NCI-H526 treated with DMSO at 0.1 percent for 48 hours (cell line): ENCODE results near the gene STPG3.

Experiments used
- DNase-seq: peaks from one replicate; lab custom pipeline; 2025; lab: John Stamatoyannopoulos, UW

Gene STPG3

DNA sequence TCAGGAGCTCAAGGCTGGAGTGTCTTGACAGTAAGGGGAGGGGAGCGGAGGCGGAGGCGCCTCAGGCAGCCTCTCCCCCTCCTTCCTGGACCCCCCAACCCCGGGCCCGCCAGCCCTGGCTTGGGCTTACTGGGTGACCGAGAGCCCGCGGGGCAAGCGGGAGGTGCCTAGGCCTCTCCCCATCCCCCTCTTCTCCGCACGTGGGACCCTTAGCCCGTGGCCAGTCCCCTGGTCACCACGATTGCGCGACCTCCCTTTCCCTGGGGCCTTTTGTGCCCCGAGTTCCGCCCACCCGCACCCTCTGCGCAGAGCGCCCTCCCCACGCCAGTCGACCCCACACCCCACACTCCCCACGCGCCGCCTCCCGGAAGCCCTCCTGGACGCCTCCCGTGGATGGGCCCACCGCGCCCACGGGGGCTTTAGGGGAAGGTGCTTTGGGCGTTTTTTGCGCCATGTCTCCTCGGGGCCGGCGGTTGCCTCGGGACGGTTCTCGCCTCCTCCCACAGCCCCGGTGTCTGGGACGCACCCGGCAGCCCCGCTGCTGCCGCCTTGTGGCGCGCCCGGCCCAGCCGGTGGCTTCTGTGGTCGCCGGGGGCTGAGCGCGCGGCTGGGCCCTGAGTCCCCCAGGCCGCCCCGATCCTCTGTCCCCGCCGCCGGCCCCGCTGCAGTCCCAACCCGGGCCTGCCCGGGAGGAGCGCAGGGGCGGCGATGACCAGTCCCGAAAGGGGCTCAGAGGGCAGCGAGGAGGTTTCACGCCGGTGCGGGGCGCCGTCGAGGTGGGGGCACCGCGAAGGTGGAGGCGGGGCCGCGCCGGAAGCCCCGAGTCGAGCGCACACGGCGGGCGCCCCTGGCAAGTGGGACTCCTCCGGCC is 29.6 kb downstream of the STPG3 start:
- no peak for DNase-seq

DNA sequence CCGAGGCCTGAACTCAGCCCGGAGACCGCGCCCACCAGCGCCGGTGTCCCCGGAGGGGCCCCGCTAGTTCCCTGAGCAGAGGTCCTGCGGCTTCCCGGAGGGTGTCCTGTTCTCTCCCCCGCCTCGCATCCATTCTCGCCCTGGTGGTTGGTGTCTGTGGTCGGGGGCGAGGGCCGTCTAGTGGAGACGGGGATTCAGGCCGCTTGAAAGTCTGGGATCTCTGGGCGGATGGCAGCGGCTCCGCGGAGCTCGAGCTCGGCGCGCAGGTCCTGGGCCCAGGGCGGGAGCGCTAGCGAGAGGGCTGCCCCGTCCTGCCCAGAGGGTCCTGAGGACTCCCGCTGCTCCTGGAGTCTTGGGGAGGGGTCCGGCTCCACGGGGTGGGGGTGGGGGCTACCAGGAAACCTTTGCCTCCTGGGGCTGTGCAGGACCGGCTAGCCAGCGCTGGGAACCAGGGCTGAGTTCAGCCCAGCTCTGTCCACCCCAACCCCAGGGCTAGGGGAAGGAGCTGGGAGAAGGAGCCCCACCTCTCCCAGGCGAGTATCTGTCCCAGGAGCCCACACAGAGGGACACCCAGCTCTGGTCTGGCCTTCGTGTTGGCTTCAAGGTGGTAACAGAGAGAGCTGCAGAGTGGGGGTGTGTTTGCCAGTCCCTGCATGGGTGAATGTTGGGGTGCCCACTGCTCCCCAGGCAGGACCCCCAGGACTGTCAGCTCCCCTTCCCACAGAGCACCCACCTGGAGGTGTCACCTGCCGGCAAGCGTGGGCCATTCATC is 30.4 kb downstream of the STPG3 start:
- no peak for DNase-seq

DNA sequence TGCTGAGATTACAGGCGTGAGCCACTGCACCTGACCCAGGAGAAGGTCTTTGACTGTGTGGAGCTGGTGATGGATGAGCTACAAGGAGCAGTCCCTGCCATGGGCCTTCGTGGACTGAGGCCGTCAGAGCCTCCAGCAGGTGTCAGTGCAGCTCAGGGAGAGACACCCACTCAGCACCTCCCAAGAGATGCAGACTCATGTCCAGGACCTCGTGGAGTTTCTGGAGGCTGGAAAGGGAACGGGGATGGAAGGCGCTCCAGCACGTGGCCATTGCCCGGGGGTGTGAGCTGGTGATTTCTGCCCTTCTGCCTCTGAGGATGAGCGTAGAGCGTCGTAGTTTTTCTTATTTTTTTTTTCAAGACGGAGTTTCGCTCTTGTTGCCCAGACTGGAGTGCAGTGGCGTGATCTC is 35.9 kb downstream of the STPG3 start:
- DNase-seq = peak; percentile 10

DNA sequence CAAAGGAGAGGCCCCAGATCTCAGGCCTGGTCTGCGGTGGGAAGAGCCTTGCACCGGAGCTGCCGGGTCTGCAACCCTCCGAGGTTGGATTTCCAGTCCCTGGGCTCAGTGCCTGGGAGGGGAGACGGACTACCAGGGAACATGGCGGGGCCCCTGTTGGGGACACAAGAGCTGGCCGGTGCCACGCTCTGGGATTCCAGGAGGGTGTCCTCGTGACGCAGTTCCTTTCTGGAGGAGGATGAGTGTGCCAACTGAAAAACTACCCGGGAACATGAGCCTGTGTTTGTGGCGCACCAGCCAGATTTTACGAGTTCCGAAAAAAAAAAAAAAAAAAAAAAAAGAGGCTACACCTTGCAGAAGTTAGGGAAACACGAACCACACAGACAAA is 42.0 kb downstream of the STPG3 start:
- no peak for DNase-seq

DNA sequence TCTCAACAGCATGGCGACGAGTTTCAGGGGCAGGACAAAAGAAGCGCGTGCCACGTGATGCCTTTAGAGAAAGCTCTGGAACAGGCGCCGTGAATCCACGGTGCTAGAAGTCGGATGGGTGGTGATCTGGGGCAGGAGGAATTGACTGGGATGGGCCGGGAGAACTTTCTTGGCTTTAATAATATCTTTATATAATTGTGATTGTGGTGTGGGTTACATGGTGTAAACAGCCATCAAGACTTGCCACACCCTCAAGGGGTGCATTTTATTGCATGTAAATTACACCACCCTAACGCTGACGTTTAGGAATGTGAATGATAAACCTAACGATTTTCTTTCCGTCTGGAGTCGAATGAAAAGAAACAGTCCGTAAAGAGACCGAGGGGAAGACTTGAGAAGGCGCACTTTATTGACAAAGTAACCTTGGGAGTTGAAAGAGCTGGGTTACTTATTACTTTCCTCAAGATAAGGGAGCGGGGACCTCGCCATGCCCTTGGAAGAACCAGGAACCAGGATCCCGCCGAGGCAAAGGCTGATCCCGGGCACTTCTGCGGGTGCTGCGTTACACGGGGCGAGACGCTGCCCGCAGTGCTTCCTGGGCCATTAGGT is 42.5 kb downstream of the STPG3 start:
- DNase-seq = no peak

DNA sequence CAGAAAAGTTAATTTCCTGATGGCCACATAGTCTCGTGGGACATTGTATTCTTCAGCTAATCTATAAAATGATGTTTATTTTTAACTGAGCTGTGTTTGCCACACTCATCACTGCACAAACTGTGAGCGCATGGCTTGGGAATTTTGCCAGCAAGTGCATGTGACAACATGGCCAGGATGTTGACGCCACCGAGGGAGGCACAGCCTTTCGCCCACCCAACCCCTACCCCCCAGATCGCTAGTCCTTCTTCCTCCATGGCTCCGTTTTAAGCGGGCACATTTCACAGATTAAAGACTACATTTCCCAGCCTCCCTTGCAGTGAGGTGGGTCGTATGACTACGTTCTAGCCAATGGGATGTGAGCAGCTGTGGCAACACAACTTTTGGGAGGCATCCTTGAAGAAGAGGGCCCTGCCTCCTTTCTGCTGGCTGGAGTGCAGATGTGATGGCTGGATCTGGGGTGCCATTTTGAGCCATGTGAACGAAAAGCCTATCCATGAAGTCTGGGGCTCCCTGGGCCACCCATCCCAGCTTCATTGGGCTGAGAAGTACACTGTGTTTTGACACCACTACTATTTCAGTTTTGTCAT is 43.1 kb downstream of the STPG3 start:
- no peak for DNase-seq

DNA sequence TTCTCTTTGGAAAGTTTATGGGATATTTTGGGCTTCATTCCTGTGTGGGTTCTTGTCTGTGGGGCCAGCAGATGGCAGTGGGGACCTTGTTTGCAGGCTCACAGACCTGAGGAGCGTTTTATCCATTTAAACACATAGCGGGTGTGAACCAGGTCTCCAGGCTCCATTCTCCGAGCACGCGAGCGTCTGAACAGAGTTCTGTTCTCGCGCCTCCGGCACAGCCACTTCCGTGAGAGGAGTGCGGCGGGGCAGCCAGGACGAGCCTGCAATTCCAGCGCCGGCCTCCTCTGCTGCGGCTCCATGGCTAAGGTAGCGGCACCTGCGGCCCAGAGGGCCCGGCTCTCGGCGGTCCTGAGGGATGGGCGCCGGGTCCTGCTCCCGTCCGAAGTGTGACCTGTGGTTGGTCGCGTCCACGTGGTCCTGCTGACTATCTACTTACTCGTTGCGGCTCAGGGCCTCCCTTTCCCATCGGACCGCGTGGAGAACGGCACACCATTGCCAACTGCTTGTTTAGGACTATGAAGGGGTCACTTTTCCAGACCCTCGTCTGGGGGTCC is 43.7 kb downstream of the STPG3 start:
- peak; percentile 16 for DNase-seq

DNA sequence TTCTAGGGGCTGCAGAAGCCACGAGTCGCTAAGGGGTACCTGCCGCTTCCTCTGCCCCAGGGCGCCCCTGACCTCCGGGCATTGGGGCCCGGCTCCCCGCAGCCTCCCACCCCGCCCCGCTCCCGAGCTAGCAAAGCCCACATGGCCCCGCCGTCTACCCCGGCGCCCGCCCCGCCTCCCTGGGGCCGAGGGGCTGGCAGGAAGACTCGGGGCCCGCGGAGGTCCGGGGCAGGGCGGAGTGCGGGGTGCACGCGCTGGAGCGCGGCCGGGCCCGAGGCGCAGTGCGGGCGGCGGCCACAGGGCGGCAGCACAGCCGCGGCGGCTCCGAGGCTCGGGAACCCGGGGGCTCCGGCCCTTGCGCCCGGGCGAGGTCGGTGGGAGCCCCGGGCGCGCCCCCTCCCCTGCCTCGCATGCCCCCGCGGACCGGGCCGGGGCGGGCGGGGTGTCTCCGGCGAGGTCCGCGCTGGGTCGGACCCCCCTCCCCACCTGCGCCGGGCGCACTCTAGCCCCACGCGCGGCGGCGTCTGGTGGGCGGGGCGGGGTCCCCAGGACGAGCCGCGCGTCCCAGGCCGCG is 44.2 kb downstream of the STPG3 start:
- DNase-seq = no peak

DNA sequence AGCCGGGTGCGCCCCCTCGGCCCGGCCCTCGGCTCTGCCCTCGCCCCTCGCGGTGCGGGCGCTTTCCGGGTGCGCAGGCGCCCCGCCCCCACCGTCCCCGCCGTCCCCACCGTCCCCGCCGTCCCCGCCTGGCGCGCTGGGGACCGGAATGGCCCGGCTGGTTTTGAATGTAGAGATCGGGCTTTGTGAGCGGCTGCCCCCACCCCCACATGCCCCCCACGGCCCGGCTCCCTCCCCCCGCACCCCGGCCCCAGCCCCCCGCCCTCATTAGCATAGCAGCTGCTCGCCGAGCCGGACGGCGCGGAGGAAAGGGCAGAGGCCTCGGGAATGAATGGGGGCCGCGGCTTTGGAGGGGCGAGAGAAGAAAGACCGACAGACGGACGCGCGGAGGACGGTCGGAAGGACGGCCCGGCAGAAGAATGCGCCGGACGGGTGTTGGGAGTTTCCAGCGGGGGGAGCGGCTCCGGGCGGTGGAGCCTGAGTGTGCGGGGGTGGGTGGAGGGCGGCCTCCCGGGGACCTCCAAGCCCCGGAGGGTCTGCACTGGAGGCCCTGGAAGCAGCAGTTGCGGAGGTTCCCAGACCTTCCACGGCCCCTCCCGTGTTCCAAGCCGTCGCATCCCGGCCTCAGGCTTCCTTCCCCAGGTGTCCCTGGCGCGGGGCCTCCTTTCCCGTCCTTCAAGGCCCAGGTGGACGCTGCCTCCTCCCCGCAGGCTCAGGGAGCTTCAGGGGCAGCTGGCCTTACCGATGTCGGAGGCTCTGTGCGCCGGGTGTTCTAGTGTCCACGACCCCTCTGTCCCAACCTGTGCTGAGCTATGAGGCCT is 45.0 kb downstream of the STPG3 start:
- no peak for DNase-seq

DNA sequence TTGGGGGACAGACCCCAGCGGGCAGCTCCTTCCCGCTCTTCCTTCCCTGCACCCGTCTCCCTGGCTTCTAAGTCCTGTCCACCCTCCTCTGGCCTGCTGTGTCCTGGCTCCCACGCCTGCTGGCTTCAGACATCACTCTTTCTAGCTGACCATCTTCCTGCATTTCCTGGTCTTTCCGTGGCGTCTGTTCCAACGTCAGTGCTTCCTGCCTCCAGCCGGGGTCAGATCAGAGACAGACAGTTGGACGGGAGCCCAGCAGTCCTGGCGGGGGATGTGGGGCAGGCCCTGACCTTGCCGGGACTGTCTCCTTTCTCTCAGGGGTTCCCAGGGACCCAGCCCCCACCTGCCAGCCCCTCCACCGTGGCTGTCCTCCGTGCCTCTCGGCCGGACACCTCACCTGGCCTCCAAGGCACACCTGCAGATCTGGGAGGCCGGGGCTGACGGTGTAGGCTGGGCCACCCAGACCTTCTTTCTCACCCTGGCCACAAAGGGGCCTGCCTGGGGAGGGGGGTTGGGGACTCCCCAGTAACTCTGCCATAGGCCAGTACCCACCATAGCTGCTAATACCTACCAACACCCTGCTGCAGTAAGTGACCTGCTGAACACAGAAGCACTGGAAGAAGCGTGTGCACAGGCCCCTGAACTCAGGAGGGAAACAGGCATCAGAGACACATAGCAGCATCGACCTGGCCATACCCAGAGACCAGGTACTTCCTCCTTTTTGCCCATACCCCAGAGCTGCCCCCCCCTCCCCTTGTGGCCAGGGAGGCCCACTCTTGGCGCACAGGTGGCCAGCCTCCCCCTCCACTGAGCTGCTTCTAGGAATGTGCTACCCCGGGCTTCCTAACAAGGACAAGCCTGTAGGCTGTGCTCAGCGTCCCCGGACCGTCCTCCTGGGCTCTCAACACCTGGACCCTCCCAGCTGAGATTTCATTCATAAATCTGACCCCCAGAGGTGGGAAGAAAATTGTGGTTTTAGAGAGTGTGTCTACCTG is 45.9 kb downstream of the STPG3 start:
- DNase-seq = no peak

DNA sequence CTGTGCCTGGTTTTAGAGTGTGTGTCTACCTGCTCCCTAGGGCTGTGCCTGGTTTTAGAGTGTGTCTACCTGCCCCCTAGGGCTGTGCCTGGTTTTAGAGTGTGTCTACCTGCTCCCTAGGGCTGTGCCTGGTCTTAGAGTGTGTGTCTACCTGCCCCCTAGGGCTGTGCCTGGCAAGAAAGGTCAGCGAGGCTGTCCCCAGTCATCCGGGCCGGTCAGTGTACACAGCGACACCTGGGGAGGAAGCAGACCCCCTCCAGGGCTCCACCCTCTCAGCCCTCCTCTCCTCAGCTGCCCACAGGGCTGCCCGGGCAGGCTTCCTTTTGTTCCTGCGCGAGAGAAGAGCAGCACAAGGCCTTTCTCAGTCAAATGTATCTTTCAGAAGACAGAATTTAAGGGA is 46.9 kb downstream of the STPG3 start:
- DNase-seq = no peak

DNA sequence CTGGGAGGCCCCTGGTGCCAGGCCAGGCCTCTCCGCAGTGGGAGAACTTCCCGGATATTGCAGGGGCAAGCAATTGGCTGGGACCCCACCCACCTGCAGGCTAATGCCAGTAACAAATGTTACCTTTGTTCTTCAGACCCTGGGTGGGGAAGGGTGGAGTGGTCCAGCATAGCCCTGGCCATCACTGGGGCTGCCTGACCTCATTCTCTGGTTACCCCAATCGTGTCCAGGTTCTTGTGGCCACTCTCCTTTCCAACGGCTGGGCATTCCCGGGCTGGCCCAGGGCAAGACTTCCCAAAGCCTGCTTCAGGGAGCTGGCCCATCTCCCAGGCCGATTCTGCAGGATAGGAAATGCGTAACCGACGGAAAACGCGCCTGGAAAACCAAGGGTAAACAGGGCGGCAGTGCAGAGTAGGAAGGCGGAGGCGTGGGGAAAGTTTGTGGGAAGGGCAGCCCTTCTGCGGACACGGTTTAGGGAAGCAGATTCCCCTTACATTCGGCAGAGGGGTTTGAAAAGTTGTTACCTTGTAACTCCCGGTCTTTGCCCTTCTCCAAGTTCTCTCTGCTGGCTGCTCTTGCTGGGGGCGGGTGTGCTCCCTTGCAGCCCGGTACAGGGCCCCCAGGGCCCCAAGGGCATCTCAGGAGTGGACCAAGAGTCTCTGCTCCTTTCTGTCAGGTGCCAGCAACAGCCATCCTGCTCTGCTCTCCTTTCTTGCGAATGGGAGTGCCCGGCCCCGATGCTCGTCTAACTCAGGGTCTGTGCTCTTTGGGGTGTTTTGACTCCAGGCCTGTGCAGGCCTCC is 47.5 kb downstream of the STPG3 start:
- no peak for DNase-seq

DNA sequence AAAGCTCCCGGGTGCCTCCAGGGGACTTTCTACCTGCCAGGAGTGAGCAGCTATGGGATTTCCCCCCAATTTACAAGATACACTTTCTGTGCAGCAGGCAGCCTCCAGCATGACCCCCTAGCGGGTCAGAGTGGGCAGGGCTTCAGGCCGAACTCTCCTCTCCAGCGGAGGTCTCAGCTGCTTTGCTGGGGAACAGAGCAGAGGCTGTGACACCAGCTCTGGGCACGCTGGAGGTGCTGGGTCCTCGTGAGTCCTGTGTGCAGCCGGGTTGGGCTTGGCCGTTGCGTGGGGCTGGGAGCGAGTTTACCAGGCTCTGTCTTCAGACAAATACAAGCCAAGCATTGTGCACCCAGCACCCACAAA is 48.1 kb downstream of the STPG3 start:
- no peak for DNase-seq

DNA sequence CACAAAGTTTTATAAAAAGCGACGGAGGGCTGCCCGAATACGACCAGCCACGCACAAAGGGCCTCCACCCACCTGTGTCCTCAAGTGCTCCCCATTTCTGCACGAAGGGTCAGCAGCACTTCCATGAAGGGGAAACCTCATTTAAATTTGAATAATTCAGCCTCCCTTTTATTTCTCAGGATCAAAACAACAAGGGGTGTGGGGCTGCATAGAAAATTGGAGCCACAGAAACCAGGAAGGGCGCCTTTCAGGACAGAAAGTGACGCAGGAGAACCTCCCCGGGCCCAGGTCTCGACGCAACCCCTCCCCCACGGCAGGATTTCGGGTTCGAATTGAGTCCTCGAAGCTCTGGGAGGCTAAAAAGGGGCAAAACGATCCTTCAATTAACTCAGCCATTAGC is 48.9 kb downstream of the STPG3 start:
- DNase-seq = no peak

DNA sequence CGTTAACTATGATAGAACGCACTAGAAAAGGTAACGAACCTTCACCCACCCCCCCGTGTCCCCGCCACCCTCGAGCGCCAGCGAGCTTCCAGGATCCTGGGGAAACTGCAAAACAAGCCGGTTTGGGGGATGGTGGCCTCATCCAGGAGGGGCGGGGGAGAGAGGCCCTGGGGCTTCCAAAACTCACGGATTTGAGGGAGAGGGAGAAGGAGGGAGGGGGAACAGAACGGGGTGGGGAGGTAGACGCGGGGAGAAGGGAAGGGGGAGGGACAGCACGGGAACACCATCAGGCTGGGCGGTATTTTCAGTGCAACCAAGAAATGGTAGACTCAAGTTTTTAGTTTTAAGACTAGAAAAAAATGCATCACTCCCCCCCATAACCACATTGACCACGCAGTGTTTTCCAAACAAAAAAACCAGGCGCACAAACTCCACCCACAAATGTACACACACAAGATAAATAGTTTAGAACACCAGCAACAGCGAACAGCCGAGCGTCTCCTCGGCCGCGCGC is 49.5 kb downstream of the STPG3 start:
- DNase-seq = no peak

DNA sequence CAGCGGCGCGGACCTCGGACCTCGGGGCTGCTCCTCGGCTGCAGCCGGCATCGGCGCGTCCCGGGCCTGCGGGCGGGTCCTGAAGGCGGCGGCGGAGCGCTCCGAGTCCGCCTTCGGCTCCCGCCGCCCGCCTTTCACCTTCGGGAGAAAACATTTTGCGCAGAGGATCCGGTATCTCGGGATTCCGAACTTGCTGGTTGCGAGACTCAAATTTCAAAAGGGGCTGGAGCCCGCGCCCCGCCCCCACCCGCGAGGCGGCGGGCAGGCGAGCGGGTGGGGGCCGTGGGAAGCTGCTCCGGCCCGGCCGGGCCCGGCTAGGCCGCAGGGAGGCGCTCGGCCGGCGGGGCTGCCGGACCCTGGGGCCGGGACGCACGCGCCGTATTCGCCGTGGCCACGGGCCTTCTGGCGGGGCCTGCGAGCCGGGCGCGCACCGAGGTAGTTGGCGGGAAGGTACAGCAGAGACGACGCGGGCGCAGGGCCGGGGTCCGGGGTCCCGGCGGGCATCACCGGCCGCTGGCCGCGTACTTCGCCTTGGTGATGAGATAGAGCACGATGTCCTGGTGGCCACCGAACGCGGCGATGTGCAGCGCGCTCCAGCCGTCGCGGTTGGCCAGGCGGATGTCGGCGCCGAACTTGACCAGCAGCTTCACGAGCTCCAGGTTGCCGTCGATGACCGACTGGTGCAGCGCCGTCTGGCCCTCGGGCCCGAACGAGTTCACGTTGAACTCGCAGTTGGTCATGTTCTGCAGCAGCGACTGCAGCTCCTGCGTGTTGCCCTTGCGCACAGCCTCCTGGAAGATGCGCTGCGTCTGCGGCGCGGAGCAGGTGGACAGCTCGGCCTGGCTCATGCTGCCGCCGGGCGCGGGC is 50.2 kb downstream of the STPG3 start:
- DNase-seq = peak; percentile 33

DNA sequence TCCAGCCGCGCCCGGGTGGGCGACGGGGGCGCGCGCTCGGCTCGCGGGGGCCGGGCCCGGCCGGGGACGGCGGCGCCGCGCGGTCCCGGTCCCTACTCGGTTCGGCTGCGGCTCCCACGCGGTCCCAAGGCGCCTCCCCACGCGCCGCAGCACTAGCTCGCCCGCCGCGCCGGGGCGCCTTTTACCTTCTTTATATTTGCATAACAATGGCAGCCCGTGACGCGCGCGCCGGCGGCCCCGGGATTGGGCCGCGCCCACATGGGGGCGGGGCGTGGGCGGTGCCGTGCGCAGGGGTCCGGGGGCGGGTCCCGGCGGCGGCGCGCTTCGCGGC is 51.0 kb downstream of the STPG3 start, which contains the start of gene NRARP:
Gene NRARP (minus strand): TSS at position 154 of the 331 bp plus-strand sequence. CDS start 343 bp downstream, outside the sequence.
- DNase-seq = peak; percentile 37
